Breast epithelium (tissue), 3 donors: ENCODE measurements around the gene DNAJA2.

Experiments
- CTCF ChIP-seq, 3 donors: fragments of 450-650 bp; IDR thresholded peaks; one replicate each; pipeline ENCODE4 v1.5.1; 2016 to 2017; ENCODE audit warnings: antibody characterized with exemption in 3 of 3, mild to moderate bottlenecking in 3 of 3, moderate library complexity in 3 of 3
- POLR2A ChIP-seq: fragments of 450-650 bp; IDR thresholded peaks from one replicate; pipeline ENCODE4 v1.6.1; 2016; ENCODE audit warnings: antibody characterized with exemption, mild to moderate bottlenecking, moderate library complexity

DNA sequence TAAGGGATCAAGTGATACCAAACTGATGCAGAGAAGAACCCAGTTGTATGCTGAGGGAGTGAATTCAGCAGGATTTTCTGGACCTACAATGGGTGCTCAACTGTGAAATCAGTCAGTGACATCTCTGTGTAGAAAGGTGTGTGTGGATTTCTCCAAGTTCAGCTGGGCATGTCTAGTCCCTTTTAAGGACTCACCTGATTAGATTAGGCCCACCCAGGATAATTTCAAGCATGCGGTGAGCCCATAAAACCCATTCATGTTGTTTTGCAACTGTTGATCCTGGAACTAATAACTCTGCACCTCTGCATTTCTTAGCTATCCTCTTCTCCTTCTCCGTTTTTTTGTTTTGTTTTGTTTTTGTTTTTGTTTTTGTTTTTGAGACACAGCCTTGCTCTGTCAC lies 35.1 kb upstream of the DNAJA2 start:
- TF ChIP-seq POLR2A (no peak), CTCF (IDR thresholded peaks at IDR 0.05) (no peak)
